Renal cortical epithelial cell (primary cell): Measurements from ENCODE around the gene TRPM3. TPM values are rescaled to one million over a fixed set of nuclear protein-coding genes. Genes with fewer than 3 reads are reported as not detected.
"Not testable (repeated sequence)": the region's sequence is repeated elsewhere in the genome, so short reads cannot be mapped to it uniquely, and the experiment has no call there.

ENCODE experiments used
- DNase-seq: peaks from one replicate; pipeline ENCODE4 v3.0.0-alpha.2; 2011; ENCODE audit warnings: low read depth
- total RNA-seq: library from RNA; depleted of rRNA; stranded (reverse); fragments of >200 nt; gene quantifications from 2 replicates; pipeline ENCODE4 v1.2.3, GENCODE V29; 2014

The TRPM3 gene
- total RNA-seq, 1 donor from 2014 or later, result 2.9 TPM

DNA sequence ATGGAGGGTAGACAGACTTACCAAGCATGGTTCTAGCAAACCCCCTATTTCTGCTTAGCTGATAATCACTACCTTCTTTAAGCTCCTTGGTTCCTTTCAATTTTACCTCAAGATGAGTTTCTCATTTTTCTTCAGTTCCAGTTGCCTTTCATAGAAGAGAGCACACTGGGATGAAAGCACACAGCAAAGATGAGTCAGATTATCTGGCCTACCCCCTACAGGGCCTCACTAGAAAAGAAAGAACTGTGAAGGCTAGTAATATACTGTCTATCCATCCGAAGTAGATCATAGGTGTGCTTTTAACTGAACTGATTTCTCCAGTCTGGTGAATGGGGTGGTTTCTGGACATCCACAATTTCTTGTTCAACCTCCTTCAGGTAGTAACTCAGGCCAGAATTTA, 122.5 kb downstream of the TRPM3 start:
- DNase-seq, result peak; percentile 6

DNA sequence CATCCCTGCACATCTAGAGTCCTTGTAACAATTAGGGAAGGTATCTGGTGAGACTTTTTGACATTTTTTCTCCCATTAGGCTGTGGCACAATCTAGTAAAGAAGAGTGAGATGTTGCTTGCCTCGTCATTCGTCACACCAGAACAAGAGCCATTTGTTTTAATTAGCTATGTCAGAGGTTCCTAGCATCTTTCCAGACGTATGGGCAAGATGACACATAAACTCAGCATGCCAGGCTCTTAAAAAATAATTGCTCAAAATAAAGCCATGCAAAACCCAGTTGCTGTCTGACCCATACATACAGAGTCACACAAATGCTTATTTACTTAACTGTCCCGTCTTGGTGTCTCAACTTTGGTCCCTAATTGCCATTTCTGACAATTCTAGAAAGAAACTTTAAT, 125.9 kb downstream of the TRPM3 start:
- DNase-seq, result no peak

DNA sequence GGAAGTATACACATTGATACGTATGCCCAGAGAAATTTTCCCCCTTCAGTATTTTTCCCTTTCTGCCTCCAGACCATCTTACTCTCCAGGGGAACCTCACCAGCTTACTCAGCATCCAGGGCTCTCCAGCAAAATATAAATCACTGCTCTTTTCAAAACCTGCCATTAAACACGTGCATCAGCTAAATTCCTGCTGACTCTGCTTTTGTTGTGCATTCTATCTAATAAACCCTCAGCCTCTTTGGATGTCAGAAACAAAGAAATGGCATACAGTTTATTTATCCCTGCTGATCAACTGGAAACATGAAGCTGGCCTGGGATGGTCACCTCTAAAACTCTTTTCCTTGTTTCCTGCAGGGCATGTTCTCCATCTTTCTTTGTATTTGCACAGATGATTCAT, 126.8 kb downstream of the TRPM3 start:
- DNase-seq, result no peak

- no peak for DNase-seq
Observed at GRCh38 chr9:70988551-70988950, 132.9 kb downstream of the TRPM3 start.

DNA sequence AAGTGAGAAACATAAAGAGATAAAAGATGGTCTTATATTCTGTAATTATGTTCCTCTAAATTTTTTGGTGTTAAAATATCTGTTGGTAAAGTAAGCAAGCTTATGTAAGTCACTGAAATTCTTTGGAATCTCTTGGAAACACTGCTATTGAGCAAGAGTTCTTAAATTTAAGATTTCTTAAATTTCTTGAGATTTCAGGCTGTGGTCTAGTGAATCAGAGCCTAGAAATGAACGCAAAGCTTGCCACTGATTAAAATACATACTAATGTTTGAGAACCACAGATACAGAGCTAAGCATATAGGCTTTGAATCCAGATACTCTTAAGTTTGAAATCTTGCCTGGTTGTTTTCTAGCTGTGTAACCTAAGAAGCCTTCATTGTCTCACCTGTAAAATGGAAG, 133.4 kb downstream of the TRPM3 start:
- DNase-seq, result no peak

GRCh38 chr9:70986984-70987383, 134.4 kb downstream of the TRPM3 start:
- no peak for DNase-seq

DNA sequence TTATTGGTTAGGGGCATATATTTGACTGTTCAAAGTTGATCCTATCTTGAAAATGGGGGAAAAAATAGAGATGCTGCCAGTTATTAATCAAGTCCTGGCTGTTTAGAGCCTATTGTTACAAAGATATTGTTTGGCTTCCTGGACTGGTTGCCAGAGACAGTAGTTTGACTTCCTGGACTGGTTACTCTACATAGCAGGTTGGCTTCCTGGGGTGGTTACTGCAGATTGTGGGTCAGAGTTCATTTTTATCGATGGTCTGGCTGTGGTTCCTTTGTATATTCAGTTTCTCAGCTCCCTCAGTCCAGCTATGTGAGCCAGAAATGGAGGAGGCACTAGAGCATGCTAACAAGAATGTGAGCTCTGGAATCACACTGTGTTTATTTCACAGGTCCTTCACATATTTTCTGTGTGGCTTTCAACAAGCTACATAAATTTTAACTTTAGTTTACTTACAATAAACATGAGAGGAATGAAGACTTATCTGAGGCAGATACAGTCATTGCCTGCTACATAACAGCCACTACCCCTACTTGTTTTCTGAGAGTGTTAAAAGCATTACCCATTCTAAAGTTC, 137.6 kb downstream of the TRPM3 start:
- no peak for DNase-seq

GRCh38 chr9:70981312-70981711, 140.1 kb downstream of the TRPM3 start:
- DNase-seq, result no peak

- DNase-seq, result no peak
Observed at GRCh38 chr9:70979966-70980365, 141.5 kb downstream of the TRPM3 start.

DNA sequence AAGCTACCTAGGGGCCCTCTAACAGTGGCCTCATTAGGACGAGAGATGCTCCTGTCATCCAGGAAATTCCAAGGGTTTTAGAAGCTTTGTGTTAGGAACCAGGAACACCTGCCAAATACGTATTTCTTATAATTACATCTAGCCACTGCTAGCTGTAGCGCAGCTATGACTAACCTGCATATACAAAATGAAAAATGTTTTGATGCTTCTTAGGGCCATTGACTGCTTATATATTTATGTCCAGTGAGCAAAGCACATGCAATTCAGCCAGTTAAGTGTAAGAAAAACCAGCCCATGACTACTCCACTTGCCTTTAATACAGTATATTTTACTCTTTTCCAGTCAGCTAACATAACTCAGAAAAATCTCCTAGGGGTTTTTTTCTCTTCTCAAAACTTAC, 143.3 kb downstream of the TRPM3 start:
- no peak for DNase-seq

- no peak for DNase-seq
Observed at GRCh38 chr9:70975821-70976220, 145.6 kb downstream of the TRPM3 start.

- DNase-seq, result no peak
Observed at GRCh38 chr9:70971723-70972122, 149.7 kb downstream of the TRPM3 start.

GRCh38 chr9:70966380-70966779, 155.0 kb downstream of the TRPM3 start:
- not testable (repeated sequence) for DNase-seq

- DNase-seq, result no peak
Observed at GRCh38 chr9:70964861-70965260, 156.6 kb downstream of the TRPM3 start.

GRCh38 chr9:70963554-70963953, 157.9 kb downstream of the TRPM3 start:
- DNase-seq, result no peak

DNA sequence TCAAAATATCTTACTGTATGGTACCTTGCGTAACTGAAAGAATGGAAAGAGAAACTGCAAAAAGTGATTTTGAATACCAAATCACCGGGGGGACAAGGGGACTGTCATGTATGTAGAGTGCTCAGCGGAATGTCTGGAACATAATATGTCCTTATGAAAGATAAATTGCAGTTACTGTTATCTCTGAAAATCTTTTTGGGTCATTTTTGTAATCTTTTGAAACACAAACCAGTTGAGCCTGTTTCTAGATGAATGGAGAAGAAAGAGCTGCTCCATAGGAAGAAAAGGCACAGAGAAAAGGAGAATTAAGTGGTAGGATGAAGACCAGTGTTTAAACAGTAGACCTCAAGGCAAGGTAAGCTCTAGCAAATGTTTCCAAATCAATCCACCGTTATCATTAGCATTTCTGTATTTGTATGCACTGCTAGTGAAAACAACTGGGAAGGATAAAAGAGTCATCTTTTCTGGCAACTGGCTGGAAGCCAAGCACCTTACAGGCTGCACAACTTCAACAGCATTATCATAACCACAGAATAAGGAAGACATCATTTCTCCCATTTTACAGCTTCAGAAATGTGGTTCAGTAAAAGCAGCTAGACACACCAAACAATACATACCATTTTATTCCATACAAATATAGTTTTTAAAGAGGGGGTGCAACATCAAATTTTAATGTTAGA, 158.5 kb downstream of the TRPM3 start:
- DNase-seq, result no peak

GRCh38 chr9:70959366-70959765, 162.1 kb downstream of the TRPM3 start:
- no peak for DNase-seq

DNA sequence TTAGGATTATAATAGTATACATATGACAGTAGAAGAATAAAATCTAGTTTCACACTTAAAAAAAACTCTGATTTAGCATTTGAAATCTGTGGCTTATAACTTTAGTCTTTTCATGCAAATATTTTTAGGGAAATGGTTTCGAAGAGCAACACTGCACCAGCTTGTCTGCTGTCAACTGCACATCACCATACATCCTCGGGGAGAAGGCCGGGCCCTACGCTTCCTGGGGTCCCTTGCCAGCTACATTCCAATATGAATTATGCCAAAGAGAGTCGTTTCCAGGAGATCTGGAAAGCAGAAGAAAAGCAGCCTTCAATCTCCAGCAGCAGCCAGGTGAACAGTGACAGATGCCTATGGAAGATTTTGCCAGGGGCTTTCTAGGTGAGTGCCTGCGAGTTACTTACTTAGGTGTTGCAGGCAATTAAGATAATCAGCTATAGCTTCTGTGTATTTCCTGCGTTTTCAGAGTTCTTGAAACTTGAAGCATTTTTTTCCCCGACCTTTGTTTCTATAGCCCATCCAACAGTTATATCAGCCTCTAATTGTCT, 166.8 kb downstream of the TRPM3 start:
- no peak for DNase-seq

GRCh38 chr9:70954126-70954525, 167.3 kb downstream of the TRPM3 start:
- DNase-seq, result peak; percentile 88

DNA sequence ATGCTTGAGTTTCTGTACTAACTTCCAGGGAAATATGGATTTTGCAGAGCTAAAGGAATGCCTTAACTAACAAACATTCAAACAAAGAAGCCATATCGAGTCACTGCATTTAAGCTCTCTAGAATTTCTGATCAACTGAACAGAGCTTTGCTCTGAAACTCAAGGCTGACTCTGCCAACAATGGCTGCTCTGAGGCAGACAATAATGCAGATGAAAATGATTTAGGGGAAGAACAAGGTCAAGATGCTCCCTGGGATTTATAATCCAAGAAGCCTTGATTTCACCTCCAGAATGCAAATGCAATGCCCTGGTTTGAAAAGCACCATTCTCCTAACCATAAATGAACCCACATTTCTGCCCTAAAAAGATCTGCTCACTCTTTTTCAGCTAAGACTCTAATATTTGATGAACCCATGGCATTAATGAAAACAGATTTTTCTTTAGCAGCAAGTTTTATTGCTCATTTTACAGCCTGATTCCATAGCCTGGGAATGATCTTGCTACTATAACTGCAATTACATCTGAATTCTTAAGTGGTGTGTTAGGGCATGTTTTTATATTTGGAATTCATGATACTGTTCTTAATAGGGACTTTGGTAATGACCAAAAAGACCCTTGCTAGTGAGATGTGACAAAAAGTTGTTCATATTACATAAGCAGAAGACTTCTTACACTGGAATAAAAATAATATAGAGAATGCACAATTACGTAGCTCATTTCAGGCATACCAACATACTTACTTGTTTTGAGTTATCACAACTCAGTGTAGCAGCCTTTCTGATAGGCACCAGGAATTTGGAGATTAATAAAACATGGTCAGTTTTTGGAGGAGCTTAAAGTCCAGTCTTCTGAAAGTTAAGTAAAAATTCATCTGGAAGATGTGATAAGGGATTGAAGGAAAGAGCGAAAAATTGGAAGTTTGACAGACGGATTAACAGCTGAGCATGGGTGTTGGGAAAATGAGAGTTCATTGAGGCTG, 169.4 kb downstream of the TRPM3 start:
- no peak for DNase-seq

DNA sequence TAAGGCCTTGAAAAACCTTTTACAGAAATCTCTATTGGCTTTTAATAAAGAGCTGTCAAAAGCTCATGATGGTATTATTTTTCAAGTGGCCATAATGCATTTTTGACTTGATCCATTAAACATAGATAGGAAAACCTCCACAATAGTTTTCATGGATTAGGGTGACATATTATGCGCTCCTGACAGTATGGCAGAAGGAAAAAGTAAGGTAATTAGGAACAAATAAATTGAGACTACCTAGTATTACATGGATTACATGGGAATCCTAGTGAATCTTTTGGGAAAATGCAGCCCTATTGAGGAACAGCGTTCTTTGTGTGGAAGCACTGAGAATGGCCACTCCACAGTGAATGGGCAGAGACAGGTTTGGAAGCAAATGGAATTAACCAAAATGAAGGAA, 171.2 kb downstream of the TRPM3 start:
- no peak for DNase-seq

DNA sequence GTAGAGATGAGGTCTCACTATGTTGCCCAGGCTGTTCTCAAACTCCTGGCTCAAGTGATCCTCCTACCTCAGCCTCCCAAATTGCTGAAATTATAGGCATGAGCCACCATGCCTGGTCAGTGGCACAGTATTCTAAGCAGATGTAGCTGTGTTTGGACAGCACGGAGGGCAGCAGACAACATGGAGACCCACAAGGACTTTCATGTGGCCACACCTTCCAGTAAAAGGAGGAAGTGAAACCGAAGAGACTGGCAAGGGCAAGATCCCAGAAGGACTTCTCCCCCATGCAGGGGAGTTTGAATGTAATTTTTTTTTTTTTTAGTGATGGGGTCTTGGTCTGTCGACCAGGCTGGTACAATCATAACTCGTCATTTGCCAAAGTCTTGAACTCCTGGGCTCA, 172.2 kb downstream of the TRPM3 start:
- no peak for DNase-seq
